Caco-2 (cell line): ENCODE results near the gene BCR. TPM values are rescaled to one million over a fixed set of nuclear protein-coding genes. Genes with fewer than 3 reads are reported as not detected.

Experiments
- BruUV-seq: library from RNA; stranded (reverse); fragments of 400-500 nt; replicated peaks from 2 replicates; lab custom pipeline; 2021; lab: Mats Ljungman, UMichigan
- CTCF ChIA-PET: fragments of 300-600 bp; sonication (Branson Sonifier 250); formaldehyde crosslinking; loops from one replicate; lab custom pipeline; 2022; ENCODE audit warnings: antibody characterized with exemption; lab: Charles Lee
- POLR2A ChIA-PET: fragments of 300-600 bp; sonication (Branson Sonifier 250); formaldehyde crosslinking; loops from one replicate; lab custom pipeline; 2022; ENCODE audit warnings: antibody characterized with exemption; lab: Charles Lee
- DNase-seq, 2 experiments: peaks; one replicate each; pipeline versions ENCODE4 v3.0.0 to v3.0.0-alpha.2; 2020 to 2022
- H3K27me3 ChIP-seq: replicated peaks from 2 replicates; pipeline ENCODE4 v1.6.0; 2011; ENCODE audit warnings: low read length; ENCODE audit not compliant: control insufficient read depth, insufficient read depth
- H3K36me3 ChIP-seq: 2 replicates; pipeline ENCODE4 v1.5.1; 2011; ENCODE audit warnings: low read length; ENCODE audit not compliant: control insufficient read depth, insufficient read depth
- H3K4me1 ChIP-seq: fragments of 250-450 bp; sonication (Bioruptor Pico); 2 replicates; pipeline ENCODE4 v1.5.1; 2020; ENCODE audit warnings: mild to moderate bottlenecking
- H3K4me3 ChIP-seq: 2 replicates; pipeline ENCODE4 v1.5.1; 2011; ENCODE audit warnings: low read depth, mild to moderate bottlenecking, control low read depth, low read length
- H3K9me3 ChIP-seq: fragments of 250-450 bp; sonication (Bioruptor Pico); 2 replicates; pipeline ENCODE4 v1.5.1; 2020; ENCODE audit warnings: mild to moderate bottlenecking, moderate library complexity
- H3K27ac Mint-ChIP-seq: one replicate; pipeline ENCODE4 v1.8.0; 2022; ENCODE audit warnings: mixed read lengths; ENCODE audit not compliant: unreplicated experiment
- H3K27me3 Mint-ChIP-seq: one replicate; pipeline ENCODE4 v1.8.0; 2022; ENCODE audit warnings: mixed read lengths; ENCODE audit not compliant: insufficient read depth, unreplicated experiment
- H3K36me3 Mint-ChIP-seq: one replicate; pipeline ENCODE4 v1.8.0; 2022; ENCODE audit warnings: mild to moderate bottlenecking, mixed read lengths; ENCODE audit not compliant: insufficient read depth, unreplicated experiment
- H3K4me1 Mint-ChIP-seq: one replicate; pipeline ENCODE4 v1.8.0; 2022; ENCODE audit warnings: low read depth, mixed read lengths; ENCODE audit not compliant: unreplicated experiment
- H3K4me3 Mint-ChIP-seq: one replicate; pipeline ENCODE4 v1.8.0; 2022; ENCODE audit warnings: mild to moderate bottlenecking, moderate library complexity, mixed read lengths; ENCODE audit not compliant: unreplicated experiment
- H3K9me3 Mint-ChIP-seq: one replicate; pipeline ENCODE4 v1.8.0; 2022; ENCODE audit warnings: mixed read lengths; ENCODE audit not compliant: unreplicated experiment
- CTCF ChIP-seq, 2 experiments: fragments of 200-600 bp in 1 of 2; IDR thresholded peaks; 1 replicate in 1 of 2; 2 replicates in 1 of 2; pipeline versions ENCODE4 v1.5.1 to v1.8.0; 2011 to 2022; ENCODE audit warnings: antibody characterized with exemption in 1 of 2, control low read depth in 1 of 2, inconsistent platforms in 1 of 2, low read depth in 1 of 2, low read length in 1 of 2, mild to moderate bottlenecking in 1 of 2, moderate library complexity in 1 of 2; ENCODE audit not compliant: insufficient read depth in 1 of 2, severe bottlenecking in 1 of 2, unreplicated experiment in 1 of 2
- intact Hi-C: fragments of 100-400 bp; cut with micrococcal nuclease; formaldehyde crosslinking; loops from one replicate; pipeline ENCODE4 v1.10.0; 2022; ENCODE audit not compliant: unreplicated experiment
- total RNA-seq: library from RNA; stranded (reverse); gene quantifications from 2 replicates; pipeline ENCODE4 v1.2.3, GENCODE V29; 2022

Gene BCR
- total RNA-seq, 1 experiment from 2014 or later, result 87.4 TPM

GRCh38 chr22:23250056-23250784, 69.9 kb downstream of the BCR start:
- CTCF ChIA-PET, result interaction anchor here (1.6 kb wide), 1 partner anchor 72 kb away, joined by 3 read pairs; no protein-coding TSS in a partner anchor

GRCh38 chr22:23250785-23251363, 70.6 kb downstream of the BCR start:
- Mint-ChIP-seq H3K27me3 (no peaks in the 10 kb centered on the region), H3K9me3 (no peaks in the 10 kb centered on the region), H3K27ac (peak overlapping the region; percentile 50), H3K4me1 (peaks cover 27% of the 10 kb centered on the region), H3K4me3 (no peak overlapping the region), H3K36me3 (peaks cover 23% of the 10 kb centered on the region)
- H3K4me3 ChIP-seq, result no peak overlapping the region
- BruUV-seq, result no TSS peak
- no peaks in the 10 kb centered on the region for H3K27me3 ChIP-seq
- no peaks in the 10 kb centered on the region for H3K9me3 ChIP-seq
- H3K36me3 ChIP-seq, result no peaks in the 10 kb centered on the region; the same call in 1 of the 2 replicates
- no peak for TF ChIP-seq CTCF (IDR thresholded peaks at IDR 0.05; ENCODE audit: insufficient read depth in 1 of 2, low read depth in 1 of 2, low read length in 1 of 2, severe bottlenecking in 1 of 2, unreplicated experiment in 1 of 2)
- H3K4me1 ChIP-seq, result peaks cover 39% of the 10 kb centered on the region
- no peak for DNase-seq
- intact Hi-C loops, result no loop called here
- ChIA-PET CTCF (interaction anchor here (1.6 kb wide), 1 partner anchor 72 kb away, joined by 3 read pairs; no protein-coding TSS in a partner anchor), POLR2A (no interaction called here)

More at GRCh38 chr22:23250056-23250784, 69.9 kb downstream of the BCR start:
- Mint-ChIP-seq H3K4me1 (peaks cover 29% of the 10 kb centered on the region), H3K27ac (peak overlapping the region; percentile 84), H3K27me3 (no peaks in the 10 kb centered on the region), H3K9me3 (no peaks in the 10 kb centered on the region), H3K4me3 (no peak overlapping the region), H3K36me3 (peaks cover 30% of the 10 kb centered on the region)
- BruUV-seq, result no TSS peak
- H3K36me3 ChIP-seq, result no peaks in the 10 kb centered on the region; the same call in 1 of the 2 replicates
- intact Hi-C loops, result no loop called here
- H3K9me3 ChIP-seq, result no peaks in the 10 kb centered on the region
- DNase-seq, result no peak
- TF ChIP-seq CTCF (IDR thresholded peaks at IDR 0.05; ENCODE audit: insufficient read depth in 1 of 2, low read depth in 1 of 2, low read length in 1 of 2, severe bottlenecking in 1 of 2, unreplicated experiment in 1 of 2), result no peak
- POLR2A ChIA-PET, result no interaction called here
- no peaks in the 10 kb centered on the region for H3K27me3 ChIP-seq
- peaks cover 45% of the 10 kb centered on the region for H3K4me1 ChIP-seq
- no peak overlapping the region for H3K4me3 ChIP-seq

- no peak overlapping the region for H3K4me3 ChIP-seq
Observed at GRCh38 chr22:23251445-23252093, 71.3 kb downstream of the BCR start.

More at GRCh38 chr22:23251445-23252093, 71.3 kb downstream of the BCR start:
- ChIA-PET CTCF (interaction anchor here (1.6 kb wide), 1 partner anchor 73 kb away, joined by 3 read pairs; no protein-coding TSS in a partner anchor), POLR2A (no interaction called here)
- Mint-ChIP-seq H3K9me3 (no peaks in the 10 kb centered on the region), H3K27ac (peak overlapping the region; percentile 50), H3K27me3 (no peaks in the 10 kb centered on the region), H3K4me1 (peaks cover 28% of the 10 kb centered on the region), H3K36me3 (peaks cover 21% of the 10 kb centered on the region), H3K4me3 (no peak overlapping the region)
- TF ChIP-seq CTCF (IDR thresholded peaks at IDR 0.05; ENCODE audit: insufficient read depth in 1 of 2, low read depth in 1 of 2, low read length in 1 of 2, severe bottlenecking in 1 of 2, unreplicated experiment in 1 of 2), result no peak
- intact Hi-C loops, result no loop called here
- no peaks in the 10 kb centered on the region for H3K27me3 ChIP-seq
- BruUV-seq, result no TSS peak
- no peaks in the 10 kb centered on the region for H3K9me3 ChIP-seq
- H3K36me3 ChIP-seq, result no peaks in the 10 kb centered on the region; the same call in 1 of the 2 replicates
- peaks cover 32% of the 10 kb centered on the region for H3K4me1 ChIP-seq
- no peak for DNase-seq
